Activated CD8-positive, alpha-beta T cell treated with anti-CD3 and anti-CD28 coated beads for 36 hours (primary cell): ENCODE measurements around the gene XPA. TPM values are rescaled to one million over a fixed set of nuclear protein-coding genes. Genes with fewer than 3 reads are reported as not detected.
A peak's percentile ranks its signal among the peaks of the same experiment; 100 is the strongest.
"Not testable (repeated sequence)": the region's sequence is repeated elsewhere in the genome, so short reads cannot be mapped to it uniquely, and the experiment has no call there.

Experiments used
- ATAC-seq: fragments of 200-7000 bp; cut with Tn5 transposase; one replicate; pipeline ENCODE4 v1.10.0; 2021; ENCODE audit warnings: mild to moderate bottlenecking, moderate library complexity
- CTCF ChIA-PET: fragments of 350-600 bp; sonication (Branson Sonifier 250); formaldehyde crosslinking; loops from one replicate; lab custom pipeline; 2021; ENCODE audit warnings: antibody characterized with exemption; lab: Charles Lee
- POLR2A ChIA-PET: fragments of 350-600 bp; sonication (Branson Sonifier 250); formaldehyde crosslinking; loops from one replicate; lab custom pipeline; 2021; ENCODE audit warnings: antibody characterized with exemption; lab: Charles Lee
- DNase-seq: peaks from one replicate; pipeline ENCODE4 v3.0.0-alpha.2; 2020
- H3K27ac Mint-ChIP-seq: one replicate; pipeline ENCODE4 v1.8.0; 2021; ENCODE audit warnings: mild to moderate bottlenecking, mixed read lengths
- H3K27me3 Mint-ChIP-seq: one replicate; pipeline ENCODE4 v1.8.0; 2021; ENCODE audit warnings: mixed read lengths
- H3K36me3 Mint-ChIP-seq: one replicate; pipeline ENCODE4 v1.8.0; 2021; ENCODE audit warnings: low read depth, mixed read lengths
- H3K4me1 Mint-ChIP-seq: one replicate; pipeline ENCODE4 v1.8.0; 2021; ENCODE audit warnings: low read depth, mixed read lengths
- H3K4me3 Mint-ChIP-seq: one replicate; pipeline ENCODE4 v1.8.0; 2021; ENCODE audit warnings: mild to moderate bottlenecking, moderate library complexity, mixed read lengths
- H3K9me3 Mint-ChIP-seq: one replicate; pipeline ENCODE4 v1.8.0; 2021; ENCODE audit warnings: mixed read lengths
- CTCF ChIP-seq: fragments of 200-600 bp; IDR thresholded peaks from one replicate; pipeline ENCODE4 v1.8.0; 2022; ENCODE audit warnings: antibody characterized with exemption, mild to moderate bottlenecking
- intact Hi-C: fragments of 100-400 bp; cut with micrococcal nuclease; formaldehyde crosslinking; loops from one replicate; pipeline ENCODE4 v1.10.0; 2022
- total RNA-seq, 2 experiments: library from RNA; stranded (reverse); gene quantifications; one replicate each; pipeline ENCODE4 v1.2.3, GENCODE V29; 2021

Gene XPA
- total RNA-seq, 2 experiments from 2014 or later = 9.8 to 10.9 TPM

DNA sequence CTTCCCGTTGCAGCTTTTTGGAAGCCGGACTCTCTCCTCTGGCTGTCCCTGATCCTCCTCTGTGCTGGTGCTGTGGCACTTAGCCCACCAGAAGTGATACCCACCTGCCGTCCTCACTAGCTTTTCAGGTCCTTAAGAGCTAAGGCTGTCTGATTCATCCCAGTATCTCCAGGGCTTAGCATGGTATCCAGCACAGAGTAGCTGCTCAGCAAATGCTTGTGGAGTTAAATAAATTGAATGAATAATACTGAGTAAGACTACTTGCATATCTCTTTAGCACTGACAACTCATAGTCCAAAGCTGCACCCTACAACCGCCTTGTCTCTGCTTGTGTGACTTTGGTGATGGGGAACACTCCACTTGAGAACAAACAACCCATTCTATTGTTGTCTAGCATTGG is 7.7 kb upstream of the XPA start:
- CTCF ChIA-PET = interaction anchor here (0.6 to 2.9 kb wide), 4 partner anchors 17 to 196 kb away, joined by 3 to 24 read pairs (median 3); no protein-coding TSS in a partner anchor
- ATAC-seq = no peak
- TF ChIP-seq CTCF = no peak
- Mint-ChIP-seq H3K9me3 (no peaks in the 10 kb centered on the region), H3K4me1 (peaks cover 13% of the 10 kb centered on the region), H3K27ac (no peak overlapping the region), H3K27me3 (peaks cover 4% of the 10 kb centered on the region), H3K4me3 (no peak overlapping the region), H3K36me3 (no peaks in the 10 kb centered on the region)
- POLR2A ChIA-PET = no interaction called here
- intact Hi-C loops = no loop called here
- no peak for DNase-seq

DNA sequence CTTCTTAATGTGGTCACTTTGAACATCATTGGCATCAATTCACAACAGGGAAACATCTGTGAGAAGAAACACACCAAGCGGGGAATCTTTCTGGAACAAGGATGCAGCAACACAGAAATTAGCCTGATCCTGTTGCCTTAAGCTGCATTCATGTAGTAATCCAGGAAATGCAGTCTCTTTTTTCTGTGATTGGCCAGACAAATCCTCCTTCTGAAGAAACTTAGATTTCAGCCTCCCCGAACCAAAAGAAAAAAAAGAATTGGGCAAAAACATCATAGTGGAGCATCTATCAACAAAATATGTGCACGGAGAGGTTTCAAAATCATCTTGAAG is 7.2 kb upstream of the XPA start:
- intact Hi-C loops = no loop called here
- H3K27me3 Mint-ChIP-seq = peaks cover 4% of the 10 kb centered on the region

DNA sequence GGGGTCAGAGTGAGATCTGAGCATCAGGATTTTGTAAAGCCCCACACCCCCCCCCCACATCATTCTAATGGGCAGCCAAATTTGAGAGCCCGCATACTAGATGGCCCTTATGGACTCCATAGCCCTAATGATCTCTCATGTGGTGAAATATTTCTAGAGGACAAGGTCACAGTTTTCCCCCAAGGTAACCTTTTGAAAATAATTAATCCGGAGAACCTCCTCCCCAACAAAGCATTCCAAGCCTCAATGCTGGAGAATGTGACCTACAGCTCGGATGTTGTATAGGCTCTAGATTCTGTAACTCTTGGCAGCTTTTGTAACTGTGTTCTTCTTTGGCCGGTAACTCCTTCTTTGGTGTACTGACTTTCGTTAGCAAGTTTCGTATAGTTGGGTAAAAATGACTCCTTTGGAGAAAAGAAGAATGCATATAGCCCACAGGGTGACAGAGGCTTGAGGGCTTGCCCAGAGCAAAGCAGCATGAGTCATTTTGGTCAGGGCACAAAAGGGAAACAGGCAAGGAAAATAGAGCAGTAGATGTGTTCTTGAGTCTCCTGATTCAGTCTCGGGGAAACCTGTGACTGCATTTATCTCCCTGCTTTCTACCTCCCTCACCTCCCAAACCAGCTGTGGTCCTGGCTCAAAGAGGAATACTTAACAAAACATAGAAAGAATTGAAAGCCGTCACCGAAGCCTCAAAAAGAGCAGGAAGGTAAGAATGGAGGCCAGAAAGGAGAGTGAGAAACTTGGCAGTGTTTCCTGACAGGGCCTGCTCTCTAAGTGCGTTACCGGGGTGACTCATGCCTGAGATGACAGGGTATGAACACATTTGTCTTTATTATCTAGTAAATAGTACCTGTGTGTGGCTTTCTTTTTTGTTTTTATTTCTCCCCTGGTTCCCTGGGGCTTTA is 6.6 kb upstream of the XPA start:
- ATAC-seq (peak; percentile 85), DNase-seq (peak; percentile 65)
- TF ChIP-seq CTCF = no peak
- peaks cover 17% of the 10 kb centered on the region for H3K4me1 Mint-ChIP-seq
- CTCF ChIA-PET = interaction anchor here (1.4 to 2.9 kb wide), 4 partner anchors 9 to 197 kb away, joined by 3 to 24 read pairs (median 3); no protein-coding TSS in a partner anchor
- H3K27ac Mint-ChIP-seq = peak overlapping the region; percentile 91
- H3K4me3 Mint-ChIP-seq = peak overlapping the region; percentile 19
- no peaks in the 10 kb centered on the region for H3K36me3 Mint-ChIP-seq
- intact Hi-C loops = no loop called here
- H3K27me3 Mint-ChIP-seq = peaks cover 4% of the 10 kb centered on the region
- POLR2A ChIA-PET = interaction anchor here (0.8 kb wide), 2 partner anchors 15 to 217 kb away, joined by 3 read pairs; no protein-coding TSS in a partner anchor
- no peaks in the 10 kb centered on the region for H3K9me3 Mint-ChIP-seq

More for the DNA sequence above, 7.2 kb upstream of the XPA start:
- no peak for TF ChIP-seq CTCF
- ATAC-seq (no peak), DNase-seq (no peak)
- peak overlapping the region; percentile 30 for H3K27ac Mint-ChIP-seq
- H3K9me3 Mint-ChIP-seq = no peaks in the 10 kb centered on the region
- H3K36me3 Mint-ChIP-seq = no peaks in the 10 kb centered on the region
- ChIA-PET CTCF (interaction anchor here (0.6 to 2.9 kb wide), 3 partner anchors 137 to 197 kb away, joined by 3 to 24 read pairs (median 3); no protein-coding TSS in a partner anchor), POLR2A (interaction anchor here (0.8 kb wide), 1 partner anchor 217 kb away, joined by 3 read pairs; no protein-coding TSS in a partner anchor)
- peaks cover 15% of the 10 kb centered on the region for H3K4me1 Mint-ChIP-seq
- H3K4me3 Mint-ChIP-seq = no peak overlapping the region

GRCh38 chr9:97699824-97700223 is 2.7 kb upstream of the XPA start:
- CTCF ChIA-PET = interaction anchor here (0.8 to 4.2 kb wide), 2 partner anchors 191 to 202 kb away, joined by 3 to 22 read pairs; no protein-coding TSS in a partner anchor
- not testable (repeated sequence) for H3K27me3 Mint-ChIP-seq
- peaks cover 35% of the 10 kb centered on the region for H3K4me1 Mint-ChIP-seq

DNA sequence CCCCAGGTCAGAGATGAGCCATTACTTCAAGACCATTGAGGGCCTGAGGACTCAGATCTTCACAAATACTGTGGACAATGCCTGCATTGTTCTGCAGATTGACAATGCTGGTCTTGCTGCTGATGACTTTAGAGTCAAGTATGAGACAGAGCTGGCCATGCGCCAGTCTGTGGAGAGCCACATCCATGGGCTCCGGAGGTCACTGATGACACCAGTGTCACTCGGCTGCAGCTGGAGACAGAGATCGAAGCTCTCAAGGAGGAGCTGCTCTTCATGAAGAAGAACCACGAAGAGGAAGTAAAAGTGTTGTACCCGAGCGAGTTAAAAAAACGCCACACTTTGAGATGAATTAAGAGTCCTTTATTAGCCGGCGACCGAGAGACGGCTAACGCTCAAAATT is 2.1 kb upstream of the XPA start:
- intact Hi-C loops = not testable (repeated sequence)

More at GRCh38 chr9:97699824-97700223, 2.7 kb upstream of the XPA start:
- H3K36me3 Mint-ChIP-seq, intact Hi-C loops, DNase-seq, H3K9me3 Mint-ChIP-seq, H3K27ac Mint-ChIP-seq, POLR2A ChIA-PET, ATAC-seq, H3K4me3 Mint-ChIP-seq: not testable (repeated sequence)

More for the DNA sequence above, 2.1 kb upstream of the XPA start:
- H3K9me3 Mint-ChIP-seq, H3K36me3 Mint-ChIP-seq, H3K4me3 Mint-ChIP-seq, H3K27me3 Mint-ChIP-seq, ATAC-seq, H3K27ac Mint-ChIP-seq: not testable (repeated sequence)
- peaks cover 40% of the 10 kb centered on the region for H3K4me1 Mint-ChIP-seq
- CTCF ChIA-PET = interaction anchor here (4.2 kb wide), 1 partner anchor 202 kb away, joined by 22 read pairs; no protein-coding TSS in a partner anchor
- POLR2A ChIA-PET = interaction anchor here (1.2 kb wide), 1 partner anchor 18 kb away, joined by 3 read pairs; no protein-coding TSS in a partner anchor
- DNase-seq = peak; percentile 27
